HG03139 (cell line): ENCODE results near the gene CHML.
"Not testable (repeated sequence)": the region's sequence is repeated elsewhere in the genome, so short reads cannot be mapped to it uniquely, and the experiment has no call there.

Experiments used
- ATAC-seq: cut with Tn5 transposase; IDR thresholded peaks from one replicate; pipeline ENCODE4 v1.9.1; 2021; ENCODE audit not compliant: unreplicated experiment

Gene CHML, protein sequence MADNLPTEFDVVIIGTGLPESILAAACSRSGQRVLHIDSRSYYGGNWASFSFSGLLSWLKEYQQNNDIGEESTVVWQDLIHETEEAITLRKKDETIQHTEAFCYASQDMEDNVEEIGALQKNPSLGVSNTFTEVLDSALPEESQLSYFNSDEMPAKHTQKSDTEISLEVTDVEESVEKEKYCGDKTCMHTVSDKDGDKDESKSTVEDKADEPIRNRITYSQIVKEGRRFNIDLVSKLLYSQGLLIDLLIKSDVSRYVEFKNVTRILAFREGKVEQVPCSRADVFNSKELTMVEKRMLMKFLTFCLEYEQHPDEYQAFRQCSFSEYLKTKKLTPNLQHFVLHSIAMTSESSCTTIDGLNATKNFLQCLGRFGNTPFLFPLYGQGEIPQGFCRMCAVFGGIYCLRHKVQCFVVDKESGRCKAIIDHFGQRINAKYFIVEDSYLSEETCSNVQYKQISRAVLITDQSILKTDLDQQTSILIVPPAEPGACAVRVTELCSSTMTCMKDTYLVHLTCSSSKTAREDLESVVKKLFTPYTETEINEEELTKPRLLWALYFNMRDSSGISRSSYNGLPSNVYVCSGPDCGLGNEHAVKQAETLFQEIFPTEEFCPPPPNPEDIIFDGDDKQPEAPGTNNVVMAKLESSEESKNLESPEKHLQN

DNA sequence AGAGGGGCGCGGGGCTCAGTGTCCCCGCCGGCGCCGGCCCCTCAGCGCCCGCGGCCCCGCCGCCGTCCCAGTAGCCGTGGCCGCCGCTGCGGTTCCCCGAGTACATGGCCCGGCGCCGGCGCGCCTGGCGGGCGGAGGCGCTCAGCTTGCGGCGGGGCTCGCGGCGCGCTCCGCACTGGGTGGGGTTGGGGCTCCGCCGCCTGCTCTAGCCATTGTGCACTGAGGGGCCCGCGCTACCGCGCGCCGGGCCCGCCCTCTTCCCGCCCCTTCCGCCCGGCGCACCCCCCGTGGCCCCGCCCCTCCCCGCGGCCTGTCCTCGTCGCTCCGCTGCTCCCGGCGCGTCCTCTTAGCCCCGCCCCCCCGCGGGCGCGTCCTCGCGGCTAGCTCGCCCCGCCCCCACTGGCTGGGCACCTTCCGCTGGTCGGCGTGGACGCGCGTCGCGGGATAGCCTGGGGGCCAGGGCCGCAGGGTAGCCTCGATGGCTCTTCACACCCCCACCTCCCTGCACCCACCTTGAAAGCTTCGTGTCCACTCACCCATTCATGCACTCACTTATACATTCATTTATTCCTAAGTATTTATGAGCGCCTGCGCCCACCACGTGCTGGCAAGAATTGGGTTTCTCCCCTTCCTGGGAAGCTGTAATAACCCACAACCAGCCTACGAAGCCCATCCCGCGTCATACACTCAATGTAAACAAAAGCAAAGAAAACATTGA lies at the start of gene CHML, which contains the start of gene OPN3:
TSS of gene CHML (minus strand) at position 221 of the 718 bp plus-strand sequence. CDS start 4,603 bp downstream, outside the sequence.
TSS of gene OPN3 (minus strand) at position 221 of the 718 bp plus-strand sequence. CDS start at position 106, 115 bp downstream.
- ATAC-seq: peak; percentile 88

DNA sequence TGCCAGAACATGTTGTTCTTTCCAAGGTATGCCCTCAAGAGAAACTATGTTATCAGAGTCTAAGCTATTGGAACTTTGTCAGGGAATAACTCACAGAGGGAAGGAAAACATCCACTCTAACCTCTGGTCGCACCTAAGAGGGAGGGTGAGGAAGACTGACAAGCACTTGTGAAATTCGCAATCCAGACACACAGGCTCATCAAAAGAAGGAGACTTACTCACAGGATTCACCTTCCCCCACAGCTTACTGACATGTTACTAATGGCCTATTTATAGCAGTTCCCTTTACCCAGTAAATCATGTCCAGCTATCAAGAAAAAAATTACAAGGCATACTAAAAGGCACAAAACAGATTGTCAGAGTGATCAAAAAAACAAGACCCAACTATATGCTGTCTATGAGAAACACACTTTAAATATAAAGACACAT lies 48.8 kb upstream of the CHML start:
- no peak for ATAC-seq

GRCh38 chr1:241684108-241684507 lies 43.9 kb upstream of the CHML start:
- no peak for ATAC-seq

- no peak for ATAC-seq
Observed at GRCh38 chr1:241682921-241683320, 42.8 kb upstream of the CHML start.

- not testable (repeated sequence) for ATAC-seq
Observed at GRCh38 chr1:241681861-241682448, 41.8 kb upstream of the CHML start.

DNA sequence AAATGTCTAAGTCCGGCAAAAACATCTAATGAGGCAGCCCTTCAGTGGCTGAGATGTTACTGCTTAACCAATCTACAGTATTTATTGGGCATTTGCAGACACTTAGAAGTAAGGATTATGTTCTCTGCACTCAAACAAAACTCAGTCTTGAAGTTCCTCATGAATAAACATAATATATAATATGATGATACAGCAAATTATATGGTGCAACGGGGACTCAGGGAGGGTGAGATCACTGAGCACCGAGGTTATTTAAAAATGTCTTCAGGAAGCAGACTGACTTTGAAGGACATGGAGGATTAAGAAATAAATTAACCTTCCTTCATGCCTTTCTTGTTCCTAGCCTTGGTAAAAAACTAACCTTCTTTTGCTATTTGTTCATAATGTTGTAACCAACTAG lies 39.8 kb upstream of the CHML start:
- no peak for ATAC-seq

GRCh38 chr1:241679404-241679803 lies 39.2 kb upstream of the CHML start:
- ATAC-seq: no peak

GRCh38 chr1:241678536-241678935 lies 38.4 kb upstream of the CHML start:
- no peak for ATAC-seq

GRCh38 chr1:241677201-241677600 lies 37.0 kb upstream of the CHML start:
- ATAC-seq: peak; percentile 84

DNA sequence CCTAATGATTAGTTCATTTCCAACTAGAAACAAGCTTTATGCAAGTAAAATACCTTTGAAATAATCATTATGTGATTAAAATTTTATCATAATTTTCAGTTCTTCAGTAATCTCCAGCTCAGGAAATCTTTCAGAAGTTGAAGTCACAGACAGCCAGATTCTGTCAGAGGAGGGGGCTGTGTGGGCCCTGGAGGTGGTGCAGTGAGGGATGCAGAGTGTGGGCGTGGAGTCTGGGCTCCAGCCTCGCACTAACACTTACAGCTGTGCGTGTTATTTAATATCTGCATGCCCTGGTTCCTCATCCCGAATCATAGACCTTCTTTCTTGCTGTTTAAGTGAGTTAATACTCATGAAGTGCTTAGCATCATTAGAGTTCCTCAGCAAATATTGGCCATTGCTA lies 35.8 kb upstream of the CHML start:
- ATAC-seq: no peak

- no peak for ATAC-seq
Observed at GRCh38 chr1:241674805-241675384, 34.7 kb upstream of the CHML start.

DNA sequence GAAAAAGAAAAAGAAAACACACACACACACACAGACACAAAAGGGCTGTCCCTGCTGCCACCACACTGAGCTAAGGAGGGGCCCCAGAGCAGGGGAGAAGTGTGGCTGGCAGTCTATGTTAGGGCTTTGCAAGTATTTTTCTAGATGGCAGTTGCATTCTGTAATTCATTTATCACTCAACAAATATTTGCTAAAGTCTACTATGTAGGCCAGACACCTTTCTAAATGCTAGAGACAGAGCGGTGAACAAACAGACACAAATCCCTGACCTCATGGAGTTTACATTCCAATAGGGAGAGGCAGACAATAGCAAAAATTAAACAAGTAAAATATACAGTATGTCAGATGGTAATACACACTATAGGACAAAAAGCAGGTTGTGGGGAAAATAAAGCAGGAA lies 32.1 kb upstream of the CHML start:
- no peak for ATAC-seq

- ATAC-seq: no peak
Observed at GRCh38 chr1:241666419-241666818, 26.2 kb upstream of the CHML start.

DNA sequence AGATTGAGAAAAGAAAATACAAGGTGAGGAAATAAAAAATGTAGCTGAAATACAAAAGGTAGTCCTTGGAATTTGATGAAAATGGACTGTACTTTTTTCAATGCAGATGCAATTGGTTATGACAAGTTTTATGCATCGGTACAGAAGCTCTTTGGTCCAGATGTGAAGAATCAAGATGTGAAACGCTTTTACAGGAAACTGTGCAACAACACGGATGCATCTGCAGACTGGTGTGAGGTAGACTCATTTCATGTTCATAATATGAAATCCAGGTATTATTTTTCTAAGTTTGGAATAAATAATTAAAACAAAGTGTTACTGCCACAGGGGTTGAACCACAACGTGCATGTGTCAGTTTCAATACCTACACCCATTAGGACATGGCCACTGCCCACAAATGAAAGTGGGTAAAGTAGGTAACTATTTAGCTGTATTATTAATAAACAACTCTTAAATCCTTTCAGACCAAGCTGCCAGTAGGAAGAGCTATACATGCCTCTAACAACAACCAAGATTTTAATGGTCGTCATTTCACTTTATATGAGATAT lies 20.3 kb upstream of the CHML start:
- no peak for ATAC-seq

- not testable (repeated sequence) for ATAC-seq
Observed at GRCh38 chr1:241659016-241659415, 18.8 kb upstream of the CHML start.

DNA sequence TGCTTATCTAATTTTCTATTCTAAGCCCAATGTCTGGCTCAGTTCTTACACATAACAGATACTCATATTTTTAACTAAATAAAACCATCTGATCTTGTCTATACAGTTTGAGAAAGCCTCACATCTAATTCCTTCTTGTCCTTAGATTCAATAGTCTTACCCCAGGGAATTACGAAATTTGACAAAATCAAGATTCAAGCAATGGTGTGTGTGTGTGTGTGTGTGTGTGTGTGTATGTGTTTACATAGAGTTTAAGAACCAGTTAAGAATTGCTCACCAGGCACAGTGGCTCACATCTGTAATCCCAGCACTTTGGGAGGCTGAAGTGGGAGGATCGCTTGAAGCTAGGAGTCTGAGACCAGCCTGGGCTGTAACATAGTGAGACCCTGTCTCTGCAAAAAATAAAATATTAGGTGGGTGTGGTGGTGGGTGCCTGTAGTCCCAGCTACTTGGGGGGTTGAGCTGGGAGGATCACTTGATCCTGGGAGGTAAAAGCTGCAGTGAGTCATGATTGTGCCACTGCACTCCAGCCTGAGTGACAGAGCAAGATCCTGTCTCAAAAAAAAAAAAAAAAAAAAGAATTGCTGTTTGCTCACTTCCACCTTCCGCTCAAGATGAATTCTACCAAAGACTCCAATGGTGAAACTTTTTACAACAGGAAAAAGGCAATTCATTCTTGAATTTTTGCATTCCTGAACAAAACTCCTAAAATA lies 18.1 kb upstream of the CHML start:
- no peak for ATAC-seq

DNA sequence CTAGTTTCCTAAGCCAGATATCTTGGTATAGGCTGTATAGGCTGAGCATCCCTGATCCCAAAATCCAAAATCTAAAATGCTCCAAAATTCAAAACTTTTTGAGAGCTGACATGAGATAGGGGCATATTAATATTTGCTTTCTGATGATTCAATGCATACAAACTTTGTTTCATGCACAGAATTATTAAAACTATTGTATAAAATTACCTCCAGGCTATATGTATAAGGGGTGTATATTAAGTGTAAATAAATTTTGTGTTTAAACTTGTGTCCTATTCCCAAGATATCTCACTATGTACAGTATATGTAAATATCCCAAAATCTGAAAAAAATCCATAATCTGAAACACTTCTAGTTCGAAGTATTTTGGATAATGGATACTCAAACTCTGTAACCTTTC lies 14.5 kb upstream of the CHML start:
- ATAC-seq: no peak

- no peak for ATAC-seq
Observed at GRCh38 chr1:241654019-241654418, 13.8 kb upstream of the CHML start.

DNA sequence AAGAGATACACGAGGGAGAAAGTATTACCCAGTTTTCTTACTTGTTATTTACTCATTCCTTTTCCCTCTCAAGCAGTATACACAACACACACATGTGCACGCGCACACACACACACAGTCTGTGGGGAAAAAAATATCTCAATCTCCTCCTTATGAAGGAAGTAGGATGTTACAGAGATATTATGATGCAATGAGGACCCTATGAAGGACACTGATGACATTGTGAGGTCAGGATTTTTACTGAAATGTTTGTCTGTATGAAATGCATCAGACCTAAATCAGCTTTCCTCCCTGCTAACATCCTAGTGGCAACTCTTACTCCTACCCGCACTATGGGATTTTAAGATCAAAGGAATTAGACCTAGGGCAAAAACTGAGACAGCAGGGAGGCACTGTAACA lies 11.8 kb upstream of the CHML start, which contains the start of gene WDR64:
TSS of gene WDR64 (plus strand) at position 270 of the 400 bp plus-strand sequence. CDS start 204 bp downstream, outside the sequence.
- ATAC-seq: no peak

- ATAC-seq: no peak
Observed at GRCh38 chr1:241648159-241648558, 8.0 kb upstream of the CHML start.
